Measurements from ENCODE around the gene ANKFY1.

ANKFY1 gene

DNA sequence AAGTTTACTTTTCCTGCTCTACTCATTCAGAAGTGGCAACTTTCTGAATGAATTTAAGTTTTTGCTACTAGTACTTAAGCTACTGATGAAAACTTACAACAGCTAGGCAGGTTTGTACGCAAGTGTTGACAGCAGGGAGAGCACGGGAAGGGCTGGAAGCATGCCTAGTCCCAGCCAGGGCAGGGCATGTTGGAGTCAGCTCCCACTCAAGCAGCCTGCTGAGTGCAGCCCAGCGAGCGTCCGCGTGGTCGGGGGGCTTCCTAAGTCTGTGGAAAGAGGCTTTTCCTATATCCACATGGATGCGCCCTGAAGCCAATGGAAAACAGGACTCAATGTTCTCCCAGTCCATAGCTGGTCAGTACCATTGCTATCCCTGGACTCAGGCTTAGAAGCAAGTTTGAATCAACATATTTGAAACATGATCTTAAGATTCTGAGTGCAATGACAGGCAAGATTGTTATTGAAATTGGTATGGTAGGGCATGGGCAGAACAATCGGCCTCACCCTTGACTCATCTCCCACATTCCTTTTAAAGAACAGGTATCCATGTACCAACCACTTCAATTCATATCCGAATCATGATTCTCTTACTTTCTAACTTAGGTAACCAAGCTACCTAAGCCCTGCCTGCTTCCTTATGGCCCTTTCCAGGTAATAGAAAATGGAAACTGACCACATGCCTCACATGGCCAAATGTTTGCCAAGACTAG is 98.3 kb downstream of the ANKFY1 start:
- Histone ChIP-seq H3K9me3 (ENCODE audit: severe bottlenecking) (no peaks in the 10 kb centered on the region), H3K36me3 (peaks cover 65% of the 10 kb centered on the region)

DNA sequence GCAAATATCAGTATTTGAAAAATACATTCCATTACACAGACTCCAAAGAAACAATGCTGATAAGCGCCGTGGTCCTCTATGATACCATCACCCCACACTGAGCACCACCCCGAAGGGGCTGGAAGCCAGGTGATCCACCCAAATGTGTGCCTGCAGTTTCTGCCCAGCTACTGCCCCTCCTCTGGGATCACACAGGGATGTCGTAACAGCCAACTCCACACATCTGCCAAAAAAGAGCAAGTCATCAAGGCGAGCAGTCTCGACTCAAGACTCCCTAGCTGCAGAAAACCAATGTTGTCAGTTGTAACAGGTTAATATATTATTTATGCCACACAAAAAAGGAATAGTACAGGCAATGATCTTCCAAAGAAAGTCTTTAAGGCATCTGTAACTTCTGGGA is 99.8 kb downstream of the ANKFY1 start:
- H3K36me3 ChIP-seq: peaks cover 50% of the 10 kb centered on the region
- H3K9me3 ChIP-seq (ENCODE audit: severe bottlenecking): no peaks in the 10 kb centered on the region
- no peak for DNase-seq
- no peak for TF ChIP-seq CTCF (IDR thresholded peaks at IDR 0.05; ENCODE audit: low read depth, low read length)
- H3K27me3 ChIP-seq (ENCODE audit: insufficient read depth, low read depth, severe bottlenecking): no peaks in the 10 kb centered on the region
- H3K4me3 ChIP-seq (ENCODE audit: low read depth, low read length): no peak overlapping the region
- H3K27ac ChIP-seq: no peak overlapping the region

More for the DNA sequence above, 98.3 kb downstream of the ANKFY1 start:
- H3K27ac ChIP-seq: no peak overlapping the region
- no peak for TF ChIP-seq CTCF (IDR thresholded peaks at IDR 0.05; ENCODE audit: low read depth, low read length)
- no peak overlapping the region for H3K4me3 ChIP-seq (ENCODE audit: low read depth, low read length)
- no peaks in the 10 kb centered on the region for H3K27me3 ChIP-seq (ENCODE audit: insufficient read depth, low read depth, severe bottlenecking)
- DNase-seq: no peak

GRCh38 chr17:4162775-4163466 is 100.9 kb downstream of the ANKFY1 start:
- peaks cover 41% of the 10 kb centered on the region for H3K36me3 ChIP-seq
- no peaks in the 10 kb centered on the region for H3K27me3 ChIP-seq (ENCODE audit: insufficient read depth, low read depth, severe bottlenecking)
- TF ChIP-seq CTCF (IDR thresholded peaks at IDR 0.05; ENCODE audit: low read depth, low read length): no peak
- H3K4me3 ChIP-seq (ENCODE audit: low read depth, low read length): no peak overlapping the region
- peak overlapping the region; percentile 70 for H3K27ac ChIP-seq
- DNase-seq: peak; percentile 38
- H3K9me3 ChIP-seq (ENCODE audit: severe bottlenecking): no peaks in the 10 kb centered on the region

DNA sequence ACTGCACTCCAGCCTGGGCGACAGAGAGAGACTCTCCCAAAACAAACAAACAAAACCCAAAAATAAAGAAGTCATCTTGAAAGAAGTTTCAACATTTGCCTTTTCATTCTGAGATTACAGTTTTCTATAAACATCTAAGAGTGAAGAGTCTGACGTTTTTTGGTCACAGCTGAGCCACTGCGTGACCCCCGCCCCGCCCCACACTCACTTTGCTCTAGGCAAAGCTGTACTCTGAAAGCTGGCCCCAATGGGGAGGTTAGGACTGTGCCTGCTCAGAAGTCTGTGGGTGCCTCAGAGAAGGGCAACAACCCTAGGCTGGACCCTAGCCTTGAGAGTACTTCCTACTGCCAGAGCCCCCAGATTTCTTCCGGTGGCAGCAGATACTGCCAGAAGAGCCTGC is 101.5 kb downstream of the ANKFY1 start:
- Histone ChIP-seq H3K27ac (peak overlapping the region; percentile 70), H3K27me3 (ENCODE audit: insufficient read depth, low read depth, severe bottlenecking) (no peaks in the 10 kb centered on the region)

GRCh38 chr17:4161967-4162305 is 101.8 kb downstream of the ANKFY1 start:
- Histone ChIP-seq H3K36me3 (peaks cover 32% of the 10 kb centered on the region), H3K9me3 (ENCODE audit: severe bottlenecking) (no peaks in the 10 kb centered on the region), H3K27me3 (ENCODE audit: insufficient read depth, low read depth, severe bottlenecking) (no peaks in the 10 kb centered on the region), H3K4me3 (ENCODE audit: low read depth, low read length) (no peak overlapping the region), H3K27ac (peak overlapping the region; percentile 70)
- peak; percentile 67 for DNase-seq
- no peak for TF ChIP-seq CTCF (IDR thresholded peaks at IDR 0.05; ENCODE audit: low read depth, low read length)

More for the DNA sequence above, 101.5 kb downstream of the ANKFY1 start:
- Histone ChIP-seq H3K9me3 (ENCODE audit: severe bottlenecking) (no peaks in the 10 kb centered on the region), H3K36me3 (peaks cover 35% of the 10 kb centered on the region), H3K4me3 (ENCODE audit: low read depth, low read length) (no peak overlapping the region)
- no peak for DNase-seq
- TF ChIP-seq CTCF (IDR thresholded peaks at IDR 0.05; ENCODE audit: low read depth, low read length): no peak
